Fibroblast of skin of scalp (primary cell): ENCODE data around the gene KCNF1. TPM values are rescaled to one million over a fixed set of nuclear protein-coding genes. Genes with fewer than 3 reads are reported as not detected.
A peak's percentile ranks its signal among the peaks of the same experiment; 100 is the strongest.

Experiments
- DNase-seq: peaks from one replicate; pipeline ENCODE4 v3.0.0-alpha.2; 2013
- polyA plus RNA-seq, 2 experiments: library from polyadenylated mRNA; unstranded; fragments of 120-200 nt; gene quantifications; one replicate each; pipeline ENCODE4 v1.2.1, GENCODE V29; 2013; ENCODE audit not compliant: insufficient read length in 2 of 2

KCNF1 gene
- 0.19 TPM for polyA plus RNA-seq (2013, experiment 1 of 2; ENCODE audit: insufficient read length)
- polyA plus RNA-seq (2013, experiment 2 of 2; ENCODE audit: insufficient read length) = 0.23 TPM

GRCh38 chr2:10911291-10912075 is at the start of gene KCNF1:
TSS of gene KCNF1 (plus strand) at chr2:10911934. CDS start at chr2:10912427, 493 bp downstream.
- DNase-seq = peak; percentile 65

- no peak for DNase-seq
Observed at GRCh38 chr2:10862330-10862729, 49.4 kb upstream of the KCNF1 start.

GRCh38 chr2:10863047-10863446 is 48.7 kb upstream of the KCNF1 start:
- DNase-seq = no peak

GRCh38 chr2:10863837-10864236 is 47.9 kb upstream of the KCNF1 start:
- DNase-seq = no peak

- no peak for DNase-seq
Observed at GRCh38 chr2:10864251-10864650, 47.5 kb upstream of the KCNF1 start.

- no peak for DNase-seq
Observed at GRCh38 chr2:10864861-10865636, 46.7 kb upstream of the KCNF1 start.

GRCh38 chr2:10865841-10866240 is 45.9 kb upstream of the KCNF1 start:
- no peak for DNase-seq

GRCh38 chr2:10867692-10868420 is 43.9 kb upstream of the KCNF1 start:
- no peak for DNase-seq

- peak; percentile 77 for DNase-seq
Observed at GRCh38 chr2:10868465-10869314, 43.0 kb upstream of the KCNF1 start.

- no peak for DNase-seq
Observed at GRCh38 chr2:10871978-10872377, 39.8 kb upstream of the KCNF1 start.

GRCh38 chr2:10873171-10873570 is 38.6 kb upstream of the KCNF1 start:
- no peak for DNase-seq

GRCh38 chr2:10873790-10874437 is 37.8 kb upstream of the KCNF1 start:
- DNase-seq = no peak

- no peak for DNase-seq
Observed at GRCh38 chr2:10875126-10875525, 36.6 kb upstream of the KCNF1 start.

GRCh38 chr2:10876394-10876793 is 35.3 kb upstream of the KCNF1 start:
- no peak for DNase-seq

GRCh38 chr2:10876963-10877362 is 34.8 kb upstream of the KCNF1 start:
- no peak for DNase-seq

- DNase-seq = no peak
Observed at GRCh38 chr2:10877651-10878111, 34.1 kb upstream of the KCNF1 start.

- no peak for DNase-seq
Observed at GRCh38 chr2:10878268-10878915, 33.3 kb upstream of the KCNF1 start.

- no peak for DNase-seq
Observed at GRCh38 chr2:10879159-10879558, 32.6 kb upstream of the KCNF1 start.

- DNase-seq = no peak
Observed at GRCh38 chr2:10879624-10880585, 31.8 kb upstream of the KCNF1 start.
